CD4-positive, CD25-positive, alpha-beta regulatory T cell (primary cell): ENCODE data around the gene COG8. TPM values are rescaled to one million over a fixed set of nuclear protein-coding genes. Genes with fewer than 3 reads are reported as not detected.
A peak's percentile ranks its signal among the peaks of the same experiment; 100 is the strongest.
"Not testable (repeated sequence)": the region's sequence is repeated elsewhere in the genome, so short reads cannot be mapped to it uniquely, and the experiment has no call there.

Source experiments
- ATAC-seq, 2 donors: fragments of 150-1000 bp; cut with Tn5 transposase; one replicate each; pipeline ENCODE4 v1.10.0; 2021; ENCODE audit warnings: low read depth in 2 of 2, moderate number of reproducible peaks in 2 of 2, moderate library complexity in 1 of 2
- DNase-seq, 3 donors: peaks; one replicate each; pipeline versions ENCODE4 v3.0.0 to v3.0.0-alpha.2; 2012 to 2022; ENCODE audit warnings: mixed read lengths in 1 of 3
- H3K27ac ChIP-seq: one replicate; pipeline ENCODE4 v1.7.0; 2013; ENCODE audit warnings: mild to moderate bottlenecking, low read length; ENCODE audit not compliant: insufficient read depth, poor library complexity, severe bottlenecking
- H3K27me3 ChIP-seq: one replicate; pipeline ENCODE4 v1.7.0; 2013; ENCODE audit warnings: low read length; ENCODE audit not compliant: control insufficient read depth, insufficient read depth
- H3K36me3 ChIP-seq: one replicate; pipeline ENCODE4 v1.7.0; 2013; ENCODE audit warnings: mild to moderate bottlenecking, low read length, moderate library complexity; ENCODE audit not compliant: control insufficient read depth, insufficient read depth
- H3K4me1 ChIP-seq: 2 replicates; pipeline ENCODE4 v1.7.0; 2013; ENCODE audit warnings: mild to moderate bottlenecking, low read length; ENCODE audit not compliant: insufficient read depth, control insufficient read depth, poor library complexity, severe bottlenecking
- H3K4me3 ChIP-seq: one replicate; pipeline ENCODE4 v1.7.0; 2013; ENCODE audit warnings: low read depth, mild to moderate bottlenecking, low read length, moderate library complexity
- H3K9me3 ChIP-seq, 2 experiments: 1 replicate in 1 of 2; 2 replicates in 1 of 2; pipeline ENCODE4 v1.7.0; 2013; ENCODE audit warnings: low read length in 2 of 2, mild to moderate bottlenecking in 1 of 2, moderate library complexity in 1 of 2; ENCODE audit not compliant: control insufficient read depth in 2 of 2
- H3K27ac Mint-ChIP-seq, 3 donors: one replicate each; pipeline ENCODE4 v1.8.0; 2020 to 2022; ENCODE audit warnings: mild to moderate bottlenecking in 3 of 3, mixed read lengths in 3 of 3, moderate library complexity in 2 of 3
- H3K27me3 Mint-ChIP-seq: one replicate; pipeline ENCODE4 v1.8.0; 2022; ENCODE audit warnings: mild to moderate bottlenecking, mixed read lengths
- H3K36me3 Mint-ChIP-seq: one replicate; pipeline ENCODE4 v1.8.0; 2020; ENCODE audit warnings: mixed read lengths
- H3K4me1 Mint-ChIP-seq, 4 donors: one replicate each; pipeline ENCODE4 v1.8.0; 2020 to 2022; ENCODE audit warnings: mixed read lengths in 4 of 4, mild to moderate bottlenecking in 1 of 4
- H3K4me3 Mint-ChIP-seq, 4 donors: one replicate each; pipeline ENCODE4 v1.8.0; 2020 to 2022; ENCODE audit warnings: mild to moderate bottlenecking in 4 of 4, mixed read lengths in 4 of 4, moderate library complexity in 3 of 4
- H3K9me3 Mint-ChIP-seq, 7 donors: one replicate each; pipeline ENCODE4 v1.8.0; 2020 to 2022; ENCODE audit warnings: mixed read lengths in 7 of 7, mild to moderate bottlenecking in 3 of 7, moderate library complexity in 2 of 7
- polyA plus RNA-seq, 4 donors: library from polyadenylated mRNA; unstranded; fragments of 300-500 nt; fragmentation: Illumina TruSeq; gene quantifications; one replicate each; pipeline ENCODE4 v1.2.3, GENCODE V29; 2021
- total RNA-seq: library from RNA; stranded (reverse); gene quantifications from one replicate; pipeline ENCODE4 v1.2.3, GENCODE V29; 2022

Gene COG8
- total and polyA plus RNA-seq, 5 donors from 2014 or later, result 23.2 to 39.0 (median 36.8) TPM

GRCh38 chr16:69363281-69363717 lies 23.9 kb upstream of the COG8 start:
- peaks cover 38% of the 10 kb centered on the region for H3K36me3 Mint-ChIP-seq

DNA sequence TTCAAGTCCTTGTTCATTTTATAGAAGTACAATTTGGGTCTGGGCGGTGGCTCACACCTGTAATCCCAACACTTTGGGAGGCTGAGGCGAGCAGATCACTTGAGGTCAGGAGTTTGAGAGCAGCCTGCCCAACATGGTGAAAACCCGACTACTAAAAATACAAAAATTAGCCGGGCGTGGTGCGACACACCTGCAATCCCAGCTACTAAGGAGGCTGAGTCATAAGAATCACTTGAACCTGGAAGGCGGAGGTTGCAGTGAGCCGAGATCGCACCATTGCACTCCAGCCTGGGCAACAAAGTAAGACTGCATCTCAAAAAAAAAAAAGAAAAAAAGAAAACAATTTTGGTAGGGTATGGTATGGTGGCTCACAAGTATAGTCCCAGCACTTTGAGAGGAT lies 20.7 kb upstream of the COG8 start:
- H3K27ac Mint-ChIP-seq, DNase-seq, H3K4me1 ChIP-seq, H3K4me3 ChIP-seq, H3K4me3 Mint-ChIP-seq, H3K27me3 Mint-ChIP-seq, H3K27me3 ChIP-seq, ATAC-seq, H3K9me3 Mint-ChIP-seq, H3K9me3 ChIP-seq, H3K27ac ChIP-seq: not testable (repeated sequence)
- H3K36me3 ChIP-seq, result peaks cover 49% of the 10 kb centered on the region
- peaks cover 0 to 16% (median 9%) of the 10 kb centered on the region in 4 donors for H3K4me1 Mint-ChIP-seq
- H3K36me3 Mint-ChIP-seq, result peaks cover 36% of the 10 kb centered on the region

More at GRCh38 chr16:69363281-69363717, 23.9 kb upstream of the COG8 start:
- H3K27me3 ChIP-seq, result no peaks in the 10 kb centered on the region
- Mint-ChIP-seq H3K27me3 (no peaks in the 10 kb centered on the region), H3K9me3 (no peaks in the 10 kb centered on the region), H3K4me3 (no peak overlapping the region), H3K27ac (peak overlapping the region in 2 of 3 donors; percentile 17 to 73), H3K4me1 (peaks cover 0 to 20% (median 12%) of the 10 kb centered on the region in 4 donors)
- no peak for ATAC-seq
- H3K36me3 ChIP-seq, result peaks cover 56% of the 10 kb centered on the region
- no peaks in the 10 kb centered on the region for H3K9me3 ChIP-seq
- H3K4me3 ChIP-seq, result no peak overlapping the region
- no peak for DNase-seq
- no peaks in the 10 kb centered on the region for H3K4me1 ChIP-seq
- H3K27ac ChIP-seq, result no peak overlapping the region

DNA sequence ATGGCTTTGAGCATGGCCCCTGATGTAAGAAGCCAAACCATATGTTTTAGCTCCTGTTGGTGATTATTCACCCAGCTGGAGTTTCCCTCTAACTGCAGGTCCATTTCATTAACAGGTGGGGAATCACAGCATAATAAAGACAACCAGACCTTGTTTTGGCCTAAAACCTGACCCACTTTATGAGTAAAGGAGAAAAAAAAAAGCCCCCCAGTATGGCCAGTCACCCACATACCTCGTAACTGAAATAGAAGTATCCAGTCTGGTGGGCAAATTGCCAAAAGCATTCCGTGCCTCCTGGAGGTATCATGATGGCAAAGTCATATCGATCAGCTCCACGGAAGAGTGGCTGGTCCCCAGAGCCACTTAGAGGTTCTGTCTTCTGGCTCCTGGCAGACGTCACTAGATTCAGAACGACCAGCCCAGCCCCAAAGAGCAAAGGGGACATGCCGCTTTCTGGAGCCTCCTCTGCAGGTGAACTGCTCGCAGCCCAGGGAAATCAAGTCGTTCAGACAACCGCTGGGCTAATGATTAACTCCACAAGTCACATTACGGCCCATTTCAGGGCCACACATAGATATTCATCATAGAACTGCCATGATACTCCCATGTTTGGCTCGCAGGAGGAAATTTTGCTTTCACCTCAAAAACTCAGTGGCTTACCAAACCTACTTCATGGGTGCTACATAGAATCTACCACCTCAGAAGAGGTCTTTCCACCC lies 12.1 kb upstream of the COG8 start, which contains the start of gene TMED6:
Gene TMED6, minus strand, starts transcription at position 478 of the 719 bp plus-strand sequence. Its CDS starts 33 bp downstream, at position 445.
- peaks cover 0 to 4% (median 0%) of the 10 kb centered on the region in 4 donors for H3K4me1 Mint-ChIP-seq
- Histone ChIP-seq H3K36me3 (peaks cover 28% of the 10 kb centered on the region), H3K9me3 (no peaks in the 10 kb centered on the region), H3K27ac (no peak within 1 kb of the TSS), H3K4me1 (no peaks in the 10 kb centered on the region), H3K27me3 (no peaks in the 10 kb centered on the region), H3K4me3 (no peak within 1 kb of the TSS)
- DNase-seq, result no peak
- H3K27ac Mint-ChIP-seq, result no peak within 1 kb of the TSS
- peaks cover 19% of the 10 kb centered on the region for H3K36me3 Mint-ChIP-seq
- ATAC-seq, result no peak
- no peak within 1 kb of the TSS for H3K4me3 Mint-ChIP-seq
- H3K27me3 Mint-ChIP-seq, result no peaks in the 10 kb centered on the region
- no peaks in the 10 kb centered on the region for H3K9me3 Mint-ChIP-seq

GRCh38 chr16:69350536-69351133 lies 11.3 kb upstream of the COG8 start:
- no peaks in the 10 kb centered on the region for H3K27me3 ChIP-seq
- peaks cover 21% of the 10 kb centered on the region for H3K36me3 ChIP-seq
- Mint-ChIP-seq H3K9me3 (no peaks in the 10 kb centered on the region), H3K27ac (no peak overlapping the region), H3K27me3 (no peaks in the 10 kb centered on the region), H3K36me3 (peaks cover 12% of the 10 kb centered on the region), H3K4me1 (peaks cover 0 to 4% (median 0%) of the 10 kb centered on the region in 4 donors), H3K4me3 (no peak overlapping the region)
- H3K9me3 ChIP-seq, result no peaks in the 10 kb centered on the region
- ATAC-seq (no peak), DNase-seq (no peak)
- H3K4me3 ChIP-seq, result no peak overlapping the region
- H3K27ac ChIP-seq, result no peak overlapping the region
- no peaks in the 10 kb centered on the region for H3K4me1 ChIP-seq

DNA sequence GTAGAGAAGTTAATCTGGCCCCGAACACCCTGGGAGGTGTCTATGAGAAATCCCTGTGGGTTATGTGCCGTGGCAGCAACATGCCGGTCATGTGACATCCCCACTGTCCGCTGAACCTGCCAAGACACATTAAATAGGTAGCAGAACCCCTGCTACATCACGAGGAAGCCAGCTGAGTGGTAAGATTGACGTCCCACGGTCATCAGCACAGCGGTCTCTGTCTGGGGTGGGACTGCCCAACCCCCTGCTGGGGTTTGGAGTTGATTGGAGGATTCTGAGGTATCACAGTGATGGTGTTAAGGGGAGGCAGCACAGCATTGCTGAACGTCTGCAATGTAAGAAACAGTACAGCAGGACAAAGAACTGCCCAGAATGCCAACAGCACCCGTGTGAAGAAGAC lies 10.2 kb upstream of the COG8 start:
- Histone ChIP-seq H3K9me3 (no peaks in the 10 kb centered on the region), H3K27me3 (no peaks in the 10 kb centered on the region), H3K4me3 (no peak overlapping the region), H3K4me1 (no peaks in the 10 kb centered on the region), H3K36me3 (peaks cover 15% of the 10 kb centered on the region), H3K27ac (no peak overlapping the region)
- H3K4me3 Mint-ChIP-seq, result no peak overlapping the region
- no peaks in the 10 kb centered on the region for H3K27me3 Mint-ChIP-seq
- peaks cover 8% of the 10 kb centered on the region for H3K36me3 Mint-ChIP-seq
- H3K4me1 Mint-ChIP-seq, result peaks cover 0 to 4% (median 0%) of the 10 kb centered on the region in 4 donors
- peak overlapping the region in 1 of 3 donors; percentile 26 for H3K27ac Mint-ChIP-seq
- no peaks in the 10 kb centered on the region for H3K9me3 Mint-ChIP-seq
- no peak for DNase-seq
- no peak for ATAC-seq

DNA sequence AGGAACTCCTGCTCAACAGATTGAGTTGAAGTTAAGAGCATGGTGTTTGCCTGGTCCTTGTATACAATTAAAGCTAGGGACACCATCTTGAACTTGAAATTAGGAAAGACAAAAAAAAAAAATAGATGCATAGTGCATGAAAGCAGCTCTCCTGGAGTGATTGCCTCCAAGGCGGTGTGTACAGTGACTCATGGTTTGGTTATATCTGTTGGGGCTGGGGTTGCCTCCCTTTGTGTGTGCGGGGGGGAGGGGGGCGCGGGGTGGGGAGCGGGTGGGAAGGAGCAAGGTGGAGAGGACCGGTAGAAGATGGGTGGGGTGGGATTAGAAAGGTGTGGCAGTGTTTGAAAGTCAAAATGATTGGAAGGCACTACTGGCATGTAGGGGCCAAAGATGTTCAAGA lies 8.9 kb upstream of the COG8 start:
- Mint-ChIP-seq H3K36me3 (peaks cover 10% of the 10 kb centered on the region), H3K9me3 (no peaks in the 10 kb centered on the region), H3K27ac (no peak overlapping the region), H3K4me1 (peaks cover 0 to 4% (median 2%) of the 10 kb centered on the region in 4 donors), H3K4me3 (no peak overlapping the region), H3K27me3 (no peaks in the 10 kb centered on the region)
- Histone ChIP-seq H3K36me3 (peaks cover 20% of the 10 kb centered on the region), H3K27me3 (no peaks in the 10 kb centered on the region), H3K4me1 (no peaks in the 10 kb centered on the region), H3K9me3 (no peaks in the 10 kb centered on the region), H3K4me3 (no peak overlapping the region), H3K27ac (no peak overlapping the region)
- ATAC-seq (no peak), DNase-seq (no peak)

GRCh38 chr16:69346683-69347082 lies 7.3 kb upstream of the COG8 start:
- Mint-ChIP-seq H3K27ac (no peak overlapping the region), H3K36me3 (peaks cover 15% of the 10 kb centered on the region), H3K4me3 (no peak overlapping the region), H3K9me3 (no peaks in the 10 kb centered on the region), H3K27me3 (no peaks in the 10 kb centered on the region), H3K4me1 (peaks cover 0 to 10% (median 8%) of the 10 kb centered on the region in 4 donors)
- no peaks in the 10 kb centered on the region for H3K9me3 ChIP-seq
- H3K27me3 ChIP-seq, result no peaks in the 10 kb centered on the region
- no peak overlapping the region for H3K27ac ChIP-seq
- no peak overlapping the region for H3K4me3 ChIP-seq
- H3K36me3 ChIP-seq, result peaks cover 30% of the 10 kb centered on the region
- DNase-seq (no peak), ATAC-seq (no peak)
- H3K4me1 ChIP-seq, result peaks cover 6% of the 10 kb centered on the region
